ENCODE data around the gene YBX2.

YBX2 gene

DNA sequence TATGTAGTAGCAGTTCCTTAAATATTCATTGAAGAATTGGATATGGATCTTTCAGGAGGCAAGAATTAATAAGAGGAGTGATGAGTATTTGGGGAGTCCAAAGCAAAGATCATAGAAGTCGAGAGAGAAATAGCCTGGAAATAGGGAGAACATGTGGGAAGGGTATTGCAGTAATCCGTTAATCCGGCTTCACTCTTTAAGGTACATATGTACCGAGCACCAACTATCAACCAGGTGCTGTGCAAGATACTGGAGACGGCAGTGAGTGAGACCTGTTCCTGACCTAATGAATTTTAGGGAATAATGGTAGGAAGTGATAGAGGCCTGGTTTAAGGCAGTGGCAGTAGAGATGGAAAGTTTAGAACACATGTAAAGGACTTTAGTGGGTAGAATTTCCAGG, 41.4 kb downstream of the YBX2 start:
- H3K27ac ChIP-seq (ENCODE audit: extremely low read depth, low read depth, low read length) = peak overlapping the region; percentile 92
- TF ChIP-seq ZNF335 (tag by site-specific recombination; conservative IDR thresholded peaks at IDR 0.05) = no peak
- TF ChIP-seq ZNF391 (tag by site-specific recombination; IDR thresholded peaks at IDR 0.05; ENCODE audit: borderline replicate concordance, low read depth) = no peak
- no peak for TF ChIP-seq KLF10 (tag by site-specific recombination; IDR thresholded peaks at IDR 0.05)
- TF ChIP-seq ZNF624 (tag by site-specific recombination; IDR thresholded peaks at IDR 0.05) = no peak
- TF ChIP-seq ZNF48 (tag by site-specific recombination; IDR thresholded peaks at IDR 0.05) = no peak
- no peak for TF ChIP-seq ZEB2 (tag by site-specific recombination; IDR thresholded peaks at IDR 0.05)
- no peak for TF ChIP-seq ZNF23 (tag by site-specific recombination; IDR thresholded peaks at IDR 0.05; ENCODE audit: borderline replicate concordance)
- TF ChIP-seq, protein P1, sequence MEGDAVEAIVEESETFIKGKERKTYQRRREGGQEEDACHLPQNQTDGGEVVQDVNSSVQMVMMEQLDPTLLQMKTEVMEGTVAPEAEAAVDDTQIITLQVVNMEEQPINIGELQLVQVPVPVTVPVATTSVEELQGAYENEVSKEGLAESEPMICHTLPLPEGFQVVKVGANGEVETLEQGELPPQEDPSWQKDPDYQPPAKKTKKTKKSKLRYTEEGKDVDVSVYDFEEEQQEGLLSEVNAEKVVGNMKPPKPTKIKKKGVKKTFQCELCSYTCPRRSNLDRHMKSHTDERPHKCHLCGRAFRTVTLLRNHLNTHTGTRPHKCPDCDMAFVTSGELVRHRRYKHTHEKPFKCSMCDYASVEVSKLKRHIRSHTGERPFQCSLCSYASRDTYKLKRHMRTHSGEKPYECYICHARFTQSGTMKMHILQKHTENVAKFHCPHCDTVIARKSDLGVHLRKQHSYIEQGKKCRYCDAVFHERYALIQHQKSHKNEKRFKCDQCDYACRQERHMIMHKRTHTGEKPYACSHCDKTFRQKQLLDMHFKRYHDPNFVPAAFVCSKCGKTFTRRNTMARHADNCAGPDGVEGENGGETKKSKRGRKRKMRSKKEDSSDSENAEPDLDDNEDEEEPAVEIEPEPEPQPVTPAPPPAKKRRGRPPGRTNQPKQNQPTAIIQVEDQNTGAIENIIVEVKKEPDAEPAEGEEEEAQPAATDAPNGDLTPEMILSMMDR (tag by site-specific recombination; IDR thresholded peaks at IDR 0.05) = no peak
- TF ChIP-seq ZNF654 (tag by site-specific recombination; IDR thresholded peaks at IDR 0.05; ENCODE audit: low read depth) = no peak
- TF ChIP-seq ZNF292 (tag by site-specific recombination; IDR thresholded peaks at IDR 0.05; ENCODE audit: borderline replicate concordance, low read depth) = no peak
- TF ChIP-seq ZNF416 (tag by site-specific recombination; IDR thresholded peaks at IDR 0.05) = no peak
- no peak for TF ChIP-seq ZBTB8A (tag by site-specific recombination; IDR thresholded peaks at IDR 0.05)
- no peak for TF ChIP-seq ZFP37 (tag by site-specific recombination; IDR thresholded peaks at IDR 0.05)
- no peak for TF ChIP-seq ZNF157 (tag by site-specific recombination; IDR thresholded peaks at IDR 0.05)
- no peak for TF ChIP-seq ZNF366 (tag by site-specific recombination; conservative IDR thresholded peaks at IDR 0.05)
- TF ChIP-seq ZNF169 (tag by site-specific recombination; IDR thresholded peaks at IDR 0.05) = no peak
- no peak for TF ChIP-seq ZNF76 (tag by site-specific recombination; IDR thresholded peaks at IDR 0.05; ENCODE audit: borderline replicate concordance, low read depth)
- TF ChIP-seq, protein P2, sequence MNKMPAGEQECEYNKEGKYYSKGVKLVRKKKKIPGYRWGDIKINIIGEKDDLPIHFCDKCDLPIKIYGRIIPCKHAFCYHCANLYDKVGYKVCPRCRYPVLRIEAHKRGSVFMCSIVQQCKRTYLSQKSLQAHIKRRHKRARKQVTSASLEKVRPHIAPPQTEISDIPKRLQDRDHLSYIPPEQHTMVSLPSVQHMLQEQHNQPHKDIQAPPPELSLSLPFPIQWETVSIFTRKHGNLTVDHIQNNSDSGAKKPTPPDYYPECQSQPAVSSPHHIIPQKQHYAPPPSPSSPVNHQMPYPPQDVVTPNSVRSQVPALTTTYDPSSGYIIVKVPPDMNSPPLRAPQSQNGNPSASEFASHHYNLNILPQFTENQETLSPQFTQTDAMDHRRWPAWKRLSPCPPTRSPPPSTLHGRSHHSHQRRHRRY (tag by site-specific recombination; IDR thresholded peaks at IDR 0.05) = no peak

DNA sequence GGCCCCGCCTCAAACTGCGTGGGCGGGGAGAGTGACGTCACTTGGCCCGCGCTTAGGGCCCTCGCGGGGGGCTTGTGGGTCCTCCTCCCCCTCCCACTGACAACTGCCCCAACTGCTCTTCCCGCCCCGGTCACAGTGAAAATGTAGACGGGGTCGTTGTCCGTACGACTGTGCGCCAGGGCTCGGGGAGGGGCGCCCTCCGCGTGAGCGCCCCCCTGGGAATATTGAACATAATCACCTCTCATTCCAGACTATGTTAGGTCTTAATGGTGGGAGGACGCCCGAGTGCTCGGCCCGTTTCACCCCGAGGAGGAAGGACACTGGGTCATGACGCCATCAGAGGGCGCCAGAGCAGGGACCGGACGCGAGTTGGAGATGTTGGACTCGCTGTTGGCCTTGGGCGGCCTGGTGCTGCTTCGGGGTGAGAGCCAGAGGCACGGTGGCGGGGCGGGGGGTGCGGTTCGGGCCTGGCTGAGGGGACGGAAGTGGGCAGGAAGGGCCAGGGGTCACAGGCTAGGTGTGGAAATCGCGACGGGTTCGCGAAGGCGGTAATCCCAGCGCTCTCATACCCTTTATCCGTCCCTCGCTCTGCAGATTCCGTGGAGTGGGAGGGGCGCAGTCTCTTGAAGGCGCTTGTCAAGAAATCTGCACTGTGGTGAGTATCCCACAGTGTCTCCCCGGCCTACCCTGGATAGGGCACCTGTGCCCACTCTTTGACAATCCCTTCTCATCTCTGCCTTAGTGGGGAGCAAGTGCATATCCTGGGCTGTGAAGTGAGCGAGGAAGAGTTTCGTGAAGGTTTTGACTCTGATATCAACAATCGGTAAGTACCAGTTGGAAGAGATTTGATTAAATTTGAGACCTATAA, 42.0 kb downstream of the YBX2 start, which contains the start of gene ELP5:
Gene ELP5 (plus strand): TSS at position 40 of the 868 bp plus-strand sequence. CDS start 336 bp downstream, at position 376.
- Histone ChIP-seq H3K4me1 (ENCODE audit: control insufficient read depth, insufficient read depth, low read length) (peaks cover 13% of the 10 kb centered on the region; the same call in 1 of the 2 replicates), H3K27ac (ENCODE audit: extremely low read depth, low read depth, low read length) (peak within 1 kb of the TSS; percentile 92), H3K36me3 (ENCODE audit: control insufficient read depth in 2 of 2, insufficient read depth in 1 of 2, low read length in 2 of 2) (peaks cover 39 to 51% of the 10 kb centered on the region in 2 experiments), H3K4me3 (ENCODE audit: low read depth, low read length) (peak within 1 kb of the TSS; percentile 91), H3K9me3 (ENCODE audit: control insufficient read depth, insufficient read depth, low read depth, low read length) (no peaks in the 10 kb centered on the region)
- CTCF ChIA-PET = no interaction called here
- POLR2A ChIA-PET = interaction anchor here (0.7 to 2.0 kb wide), 5 partner anchors 12 to 77 kb away, joined by 3 to 33 read pairs (median 9); partner anchors contain the start of genes ACADVL, DLG4, DVL2 and GABARAP
- TF ChIP-seq, protein P3, sequence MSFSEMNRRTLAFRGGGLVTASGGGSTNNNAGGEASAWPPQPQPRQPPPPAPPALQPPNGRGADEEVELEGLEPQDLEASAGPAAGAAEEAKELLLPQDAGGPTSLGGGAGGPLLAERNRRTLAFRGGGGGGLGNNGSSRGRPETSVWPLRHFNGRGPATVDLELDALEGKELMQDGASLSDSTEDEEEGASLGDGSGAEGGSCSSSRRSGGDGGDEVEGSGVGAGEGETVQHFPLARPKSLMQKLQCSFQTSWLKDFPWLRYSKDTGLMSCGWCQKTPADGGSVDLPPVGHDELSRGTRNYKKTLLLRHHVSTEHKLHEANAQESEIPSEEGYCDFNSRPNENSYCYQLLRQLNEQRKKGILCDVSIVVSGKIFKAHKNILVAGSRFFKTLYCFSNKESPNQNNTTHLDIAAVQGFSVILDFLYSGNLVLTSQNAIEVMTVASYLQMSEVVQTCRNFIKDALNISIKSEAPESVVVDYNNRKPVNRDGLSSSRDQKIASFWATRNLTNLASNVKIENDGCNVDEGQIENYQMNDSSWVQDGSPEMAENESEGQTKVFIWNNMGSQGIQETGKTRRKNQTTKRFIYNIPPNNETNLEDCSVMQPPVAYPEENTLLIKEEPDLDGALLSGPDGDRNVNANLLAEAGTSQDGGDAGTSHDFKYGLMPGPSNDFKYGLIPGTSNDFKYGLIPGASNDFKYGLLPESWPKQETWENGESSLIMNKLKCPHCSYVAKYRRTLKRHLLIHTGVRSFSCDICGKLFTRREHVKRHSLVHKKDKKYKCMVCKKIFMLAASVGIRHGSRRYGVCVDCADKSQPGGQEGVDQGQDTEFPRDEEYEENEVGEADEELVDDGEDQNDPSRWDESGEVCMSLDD (tag by site-specific recombination; IDR thresholded peaks at IDR 0.05) = peak; percentile 97
- TF ChIP-seq ZNF350 (tag by site-specific recombination; IDR thresholded peaks at IDR 0.05) (no peak), ZNF23 (tag by site-specific recombination; IDR thresholded peaks at IDR 0.05; ENCODE audit: borderline replicate concordance) (no peak), ZFHX2 (tag by site-specific recombination; conservative IDR thresholded peaks at IDR 0.05) (peak; percentile 92), ZNF423 (tag by site-specific recombination; IDR thresholded peaks at IDR 0.05) (peak; percentile 61), ZNF623 (tag by site-specific recombination; IDR thresholded peaks at IDR 0.05) (no peak)
- TF ChIP-seq, protein P4, sequence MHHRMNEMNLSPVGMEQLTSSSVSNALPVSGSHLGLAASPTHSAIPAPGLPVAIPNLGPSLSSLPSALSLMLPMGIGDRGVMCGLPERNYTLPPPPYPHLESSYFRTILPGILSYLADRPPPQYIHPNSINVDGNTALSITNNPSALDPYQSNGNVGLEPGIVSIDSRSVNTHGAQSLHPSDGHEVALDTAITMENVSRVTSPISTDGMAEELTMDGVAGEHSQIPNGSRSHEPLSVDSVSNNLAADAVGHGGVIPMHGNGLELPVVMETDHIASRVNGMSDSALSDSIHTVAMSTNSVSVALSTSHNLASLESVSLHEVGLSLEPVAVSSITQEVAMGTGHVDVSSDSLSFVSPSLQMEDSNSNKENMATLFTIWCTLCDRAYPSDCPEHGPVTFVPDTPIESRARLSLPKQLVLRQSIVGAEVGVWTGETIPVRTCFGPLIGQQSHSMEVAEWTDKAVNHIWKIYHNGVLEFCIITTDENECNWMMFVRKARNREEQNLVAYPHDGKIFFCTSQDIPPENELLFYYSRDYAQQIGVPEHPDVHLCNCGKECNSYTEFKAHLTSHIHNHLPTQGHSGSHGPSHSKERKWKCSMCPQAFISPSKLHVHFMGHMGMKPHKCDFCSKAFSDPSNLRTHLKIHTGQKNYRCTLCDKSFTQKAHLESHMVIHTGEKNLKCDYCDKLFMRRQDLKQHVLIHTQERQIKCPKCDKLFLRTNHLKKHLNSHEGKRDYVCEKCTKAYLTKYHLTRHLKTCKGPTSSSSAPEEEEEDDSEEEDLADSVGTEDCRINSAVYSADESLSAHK (tag by site-specific recombination; IDR thresholded peaks at IDR 0.05) = peak; percentile 69
- TF ChIP-seq, protein P5, sequence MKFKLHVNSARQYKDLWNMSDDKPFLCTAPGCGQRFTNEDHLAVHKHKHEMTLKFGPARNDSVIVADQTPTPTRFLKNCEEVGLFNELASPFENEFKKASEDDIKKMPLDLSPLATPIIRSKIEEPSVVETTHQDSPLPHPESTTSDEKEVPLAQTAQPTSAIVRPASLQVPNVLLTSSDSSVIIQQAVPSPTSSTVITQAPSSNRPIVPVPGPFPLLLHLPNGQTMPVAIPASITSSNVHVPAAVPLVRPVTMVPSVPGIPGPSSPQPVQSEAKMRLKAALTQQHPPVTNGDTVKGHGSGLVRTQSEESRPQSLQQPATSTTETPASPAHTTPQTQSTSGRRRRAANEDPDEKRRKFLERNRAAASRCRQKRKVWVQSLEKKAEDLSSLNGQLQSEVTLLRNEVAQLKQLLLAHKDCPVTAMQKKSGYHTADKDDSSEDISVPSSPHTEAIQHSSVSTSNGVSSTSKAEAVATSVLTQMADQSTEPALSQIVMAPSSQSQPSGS (tag by site-specific recombination; IDR thresholded peaks at IDR 0.05; ENCODE audit: low read depth) = peak; percentile 99

More for the DNA sequence above, 41.4 kb downstream of the YBX2 start:
- Histone ChIP-seq H3K9me3 (ENCODE audit: control insufficient read depth, insufficient read depth, low read depth, low read length) (no peaks in the 10 kb centered on the region), H3K36me3 (ENCODE audit: control insufficient read depth in 2 of 2, insufficient read depth in 1 of 2, low read length in 2 of 2) (peaks cover 39 to 57% of the 10 kb centered on the region in 2 experiments), H3K4me3 (ENCODE audit: low read depth, low read length) (peak overlapping the region; percentile 91), H3K4me1 (ENCODE audit: control insufficient read depth, insufficient read depth, low read length) (peaks cover 13% of the 10 kb centered on the region; the same call in 1 of the 2 replicates)
- POLR2A ChIA-PET = interaction anchor here (0.6 to 2.5 kb wide), 2 partner anchors 11 to 150 kb away, joined by 5 to 10 read pairs; no protein-coding TSS in a partner anchor
- CTCF ChIA-PET = no interaction called here

Measured in HEK293 (cell line).